Activated CD4-positive, alpha-beta memory T cell treated with anti-CD3 and anti-CD28 coated beads for 36 hours (primary cell): ENCODE data around the gene GRID2. TPM values are rescaled to one million over a fixed set of nuclear protein-coding genes. Genes with fewer than 3 reads are reported as not detected.
"Not testable (repeated sequence)": the region's sequence is repeated elsewhere in the genome, so short reads cannot be mapped to it uniquely, and the experiment has no call there.

ENCODE experiments used
- CTCF ChIA-PET: fragments of 350-600 bp; sonication (Branson Sonifier 250); formaldehyde crosslinking; loops from one replicate; lab custom pipeline; 2021; ENCODE audit warnings: antibody characterized with exemption, inconsistent platforms; lab: Charles Lee
- POLR2A ChIA-PET: fragments of 350-600 bp; sonication (Branson Sonifier 250); formaldehyde crosslinking; loops from one replicate; lab custom pipeline; 2021; ENCODE audit warnings: antibody characterized with exemption; lab: Charles Lee
- DNase-seq: peaks from one replicate; pipeline ENCODE4 v3.0.0-alpha.2; 2020
- H3K27ac Mint-ChIP-seq: one replicate; pipeline ENCODE4 v1.8.0; 2021; ENCODE audit warnings: mixed read lengths
- H3K27me3 Mint-ChIP-seq: one replicate; pipeline ENCODE4 v1.8.0; 2021; ENCODE audit warnings: mixed read lengths
- H3K36me3 Mint-ChIP-seq: one replicate; pipeline ENCODE4 v1.8.0; 2021; ENCODE audit warnings: mixed read lengths
- H3K4me1 Mint-ChIP-seq: one replicate; pipeline ENCODE4 v1.8.0; 2021; ENCODE audit warnings: low read depth, mixed read lengths
- H3K4me3 Mint-ChIP-seq: one replicate; pipeline ENCODE4 v1.8.0; 2021; ENCODE audit warnings: mild to moderate bottlenecking, mixed read lengths
- H3K9me3 Mint-ChIP-seq: one replicate; pipeline ENCODE4 v1.8.0; 2021; ENCODE audit warnings: mixed read lengths
- intact Hi-C: fragments of 100-400 bp; cut with micrococcal nuclease; formaldehyde crosslinking; loops from one replicate; pipeline ENCODE4 v1.15.1; 2023
- total RNA-seq, 2 experiments: library from RNA; stranded (reverse); gene quantifications; one replicate each; pipeline ENCODE4 v1.2.3, GENCODE V29; 2021

GRID2 gene
- total RNA-seq, 2 experiments from 2014 or later: not detected

DNA sequence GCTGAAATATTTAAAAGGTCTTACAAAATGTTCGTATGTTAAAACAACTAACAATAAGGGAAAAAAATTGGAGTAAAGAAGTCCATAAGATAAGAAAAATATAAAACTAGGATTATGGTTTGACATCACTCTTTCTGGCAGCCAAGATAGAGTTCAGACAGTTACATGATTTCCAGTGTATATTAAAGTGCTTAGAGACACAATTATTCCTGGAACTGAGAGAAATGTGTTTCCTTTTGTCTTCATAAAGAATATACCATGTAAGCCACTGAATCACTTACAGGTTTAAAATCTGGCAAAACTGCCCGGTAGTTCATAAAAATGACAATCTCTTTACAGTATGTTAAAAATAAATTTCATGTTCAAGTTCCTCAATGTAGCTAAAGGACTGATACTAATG, 986.1 kb downstream of the GRID2 start:
- no peak for DNase-seq
- POLR2A ChIA-PET: no interaction called here
- H3K9me3 Mint-ChIP-seq: peaks cover 4% of the 10 kb centered on the region
- no peak overlapping the region for H3K4me3 Mint-ChIP-seq
- intact Hi-C loops: no loop called here
- no peaks in the 10 kb centered on the region for H3K27me3 Mint-ChIP-seq
- no peak overlapping the region for H3K27ac Mint-ChIP-seq
- no peaks in the 10 kb centered on the region for H3K36me3 Mint-ChIP-seq
- CTCF ChIA-PET: no interaction called here
- H3K4me1 Mint-ChIP-seq: no peaks in the 10 kb centered on the region

DNA sequence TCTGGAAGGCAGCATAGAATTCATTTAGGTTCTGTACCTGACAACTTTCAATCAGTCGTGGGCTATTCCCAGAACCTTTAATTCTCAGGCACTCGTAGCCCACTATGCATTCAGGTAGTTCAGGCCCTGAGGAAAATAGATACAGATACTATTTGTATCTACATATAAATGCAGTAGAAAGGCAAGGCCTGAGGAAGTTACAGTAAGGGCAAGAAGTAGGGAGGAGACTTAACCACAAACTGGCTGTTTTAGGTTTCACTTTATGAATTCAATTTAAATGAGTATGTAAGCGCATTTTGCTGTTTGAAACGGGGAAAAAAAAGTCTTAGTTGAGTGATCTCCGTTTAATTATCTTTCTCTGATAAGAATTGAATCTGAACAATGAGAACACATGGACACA, 995.4 kb downstream of the GRID2 start:
- ChIA-PET POLR2A (no interaction called here), CTCF (no interaction called here)
- intact Hi-C loops: no loop called here
- Mint-ChIP-seq H3K27ac (no peak overlapping the region), H3K9me3 (peaks cover 6% of the 10 kb centered on the region), H3K36me3 (no peaks in the 10 kb centered on the region), H3K4me1 (no peaks in the 10 kb centered on the region), H3K27me3 (no peaks in the 10 kb centered on the region), H3K4me3 (no peak overlapping the region)
- DNase-seq: no peak

DNA sequence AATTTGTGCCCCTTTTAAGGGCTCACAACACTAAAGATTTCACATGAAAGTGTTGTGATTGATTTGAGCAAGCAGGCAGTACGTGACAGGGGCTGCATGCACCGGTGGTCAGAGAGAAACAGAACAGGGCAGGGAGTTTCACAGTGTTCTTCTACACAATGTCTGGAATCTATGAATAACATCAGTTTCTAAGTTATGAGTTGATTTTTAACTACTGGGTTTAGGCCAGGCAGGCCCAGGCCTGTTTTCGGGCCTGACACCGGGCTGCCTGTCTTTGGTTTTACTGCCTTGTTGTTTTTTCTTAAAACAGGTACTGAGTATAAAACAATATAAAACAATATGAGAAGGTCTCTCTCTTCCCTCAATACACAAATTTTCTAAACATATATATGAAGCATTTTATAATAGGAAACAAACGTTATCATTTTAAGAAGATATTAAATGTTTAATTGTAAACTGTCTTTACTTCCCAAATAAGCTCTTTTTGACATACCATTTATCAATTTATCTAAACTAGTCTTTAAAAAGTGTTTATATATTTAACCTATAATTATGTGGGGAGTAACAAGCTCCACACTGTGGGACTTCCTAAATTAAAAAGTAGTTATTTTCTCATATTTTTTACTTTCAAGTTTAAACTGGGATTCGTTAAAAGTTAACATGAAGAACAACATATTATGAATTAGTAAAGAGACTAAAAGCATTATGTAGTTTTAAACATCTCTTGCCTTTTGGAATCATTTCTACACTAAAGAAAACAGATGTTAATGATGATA, 997.2 kb downstream of the GRID2 start:
- H3K27ac Mint-ChIP-seq, H3K27me3 Mint-ChIP-seq, POLR2A ChIA-PET: not testable (repeated sequence)

DNA sequence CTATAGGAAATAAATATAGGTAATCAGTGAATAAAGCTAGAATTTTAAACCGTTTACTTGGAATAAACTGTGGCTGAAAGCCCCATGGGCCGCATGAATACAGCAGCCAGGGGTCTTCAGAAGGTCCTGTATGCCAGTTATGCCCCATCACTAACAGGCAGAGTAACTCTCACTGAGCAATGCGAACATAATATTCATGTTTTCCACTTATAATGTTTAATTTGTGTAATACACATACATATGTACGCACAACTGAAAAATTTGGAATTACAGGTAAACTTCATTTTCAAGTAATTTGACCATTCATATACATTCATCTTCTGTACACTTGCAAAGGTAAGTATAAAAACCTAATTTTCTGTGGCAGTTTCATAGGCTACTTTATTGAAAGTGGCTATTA, 998.5 kb downstream of the GRID2 start:
- CTCF ChIA-PET: no interaction called here
- Mint-ChIP-seq H3K27me3 (no peaks in the 10 kb centered on the region), H3K4me3 (no peak overlapping the region), H3K4me1 (no peaks in the 10 kb centered on the region), H3K36me3 (no peaks in the 10 kb centered on the region), H3K27ac (no peak overlapping the region), H3K9me3 (peaks cover 5% of the 10 kb centered on the region)
- no peak for DNase-seq
- POLR2A ChIA-PET: no interaction called here
- intact Hi-C loops: no loop called here

More for the DNA sequence above, 997.2 kb downstream of the GRID2 start:
- H3K4me1 Mint-ChIP-seq, H3K4me3 Mint-ChIP-seq, H3K36me3 Mint-ChIP-seq, intact Hi-C loops, CTCF ChIA-PET, DNase-seq, H3K9me3 Mint-ChIP-seq: not testable (repeated sequence)

DNA sequence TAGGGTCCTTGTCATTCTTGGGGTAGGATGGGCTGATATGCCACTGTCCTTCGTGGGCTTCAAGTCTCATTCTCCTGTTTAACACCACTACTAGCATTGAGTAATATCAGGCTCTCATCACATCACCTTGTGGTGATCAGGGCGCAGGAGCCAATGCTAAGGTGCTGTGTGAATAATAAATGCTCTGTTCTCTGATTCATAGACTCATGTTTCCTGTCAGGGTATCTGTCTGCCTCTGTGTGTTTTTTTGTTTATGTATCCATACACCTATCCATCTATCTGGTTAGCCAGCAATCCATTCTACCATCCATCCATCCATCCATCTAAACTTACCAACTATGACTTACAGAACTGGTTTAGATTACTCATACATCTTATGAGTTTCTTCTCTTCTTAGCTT, 999.7 kb downstream of the GRID2 start:
- Mint-ChIP-seq H3K27me3 (no peaks in the 10 kb centered on the region), H3K9me3 (peaks cover 6% of the 10 kb centered on the region), H3K4me1 (no peaks in the 10 kb centered on the region), H3K27ac (no peak overlapping the region), H3K36me3 (no peaks in the 10 kb centered on the region), H3K4me3 (no peak overlapping the region)
- DNase-seq: no peak
- intact Hi-C loops: no loop called here
- POLR2A ChIA-PET: no interaction called here
- CTCF ChIA-PET: no interaction called here

DNA sequence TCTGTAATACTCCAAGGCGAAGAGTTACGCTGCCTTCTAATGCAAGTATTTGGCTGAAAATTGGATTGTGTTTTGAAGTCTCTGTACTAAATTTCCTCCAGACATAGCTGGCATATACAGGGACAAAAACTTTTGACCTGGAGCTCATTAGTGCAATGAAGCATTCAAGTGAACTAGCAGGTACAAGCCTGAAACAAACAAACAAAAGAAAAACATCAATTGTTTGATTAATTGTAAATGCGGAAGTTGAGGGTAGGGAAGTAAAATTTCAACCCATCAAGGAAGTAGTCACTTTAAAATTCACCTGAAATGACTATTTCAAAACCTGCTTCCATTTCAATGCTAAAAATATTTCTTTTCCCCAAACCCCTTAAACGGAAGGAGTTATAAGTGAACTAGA, 1008.5 kb downstream of the GRID2 start:
- H3K36me3 Mint-ChIP-seq: no peaks in the 10 kb centered on the region
- H3K4me3 Mint-ChIP-seq: no peak overlapping the region
- ChIA-PET CTCF (no interaction called here), POLR2A (no interaction called here)
- intact Hi-C loops: no loop called here
- H3K27me3 Mint-ChIP-seq: no peaks in the 10 kb centered on the region
- peaks cover 4% of the 10 kb centered on the region for H3K9me3 Mint-ChIP-seq
- no peaks in the 10 kb centered on the region for H3K4me1 Mint-ChIP-seq
- no peak for DNase-seq
- H3K27ac Mint-ChIP-seq: no peak overlapping the region

DNA sequence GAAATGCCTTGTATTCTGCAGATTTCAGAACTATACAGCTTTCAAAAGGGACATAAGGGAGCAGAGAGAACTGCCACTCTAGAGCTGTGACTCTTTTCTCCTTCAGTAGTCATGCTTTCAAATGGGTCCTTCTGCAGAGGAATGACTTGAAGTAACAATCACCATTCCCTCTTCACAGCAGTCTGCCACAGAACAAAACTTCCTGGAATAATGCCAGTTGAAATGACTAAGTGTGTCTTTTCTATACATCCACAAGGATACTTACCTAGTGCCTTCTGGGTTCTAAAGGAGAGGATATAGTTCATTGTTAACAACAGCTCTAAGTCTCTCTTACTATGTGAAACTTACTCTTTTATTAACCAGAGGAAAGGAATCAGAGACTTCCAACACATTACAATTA, 1009.4 kb downstream of the GRID2 start:
- no peak for DNase-seq
- CTCF ChIA-PET: no interaction called here
- H3K36me3 Mint-ChIP-seq: no peaks in the 10 kb centered on the region
- no peak overlapping the region for H3K4me3 Mint-ChIP-seq
- peaks cover 2% of the 10 kb centered on the region for H3K9me3 Mint-ChIP-seq
- H3K27me3 Mint-ChIP-seq: no peaks in the 10 kb centered on the region
- intact Hi-C loops: no loop called here
- no peak overlapping the region for H3K27ac Mint-ChIP-seq
- POLR2A ChIA-PET: no interaction called here
- no peaks in the 10 kb centered on the region for H3K4me1 Mint-ChIP-seq

DNA sequence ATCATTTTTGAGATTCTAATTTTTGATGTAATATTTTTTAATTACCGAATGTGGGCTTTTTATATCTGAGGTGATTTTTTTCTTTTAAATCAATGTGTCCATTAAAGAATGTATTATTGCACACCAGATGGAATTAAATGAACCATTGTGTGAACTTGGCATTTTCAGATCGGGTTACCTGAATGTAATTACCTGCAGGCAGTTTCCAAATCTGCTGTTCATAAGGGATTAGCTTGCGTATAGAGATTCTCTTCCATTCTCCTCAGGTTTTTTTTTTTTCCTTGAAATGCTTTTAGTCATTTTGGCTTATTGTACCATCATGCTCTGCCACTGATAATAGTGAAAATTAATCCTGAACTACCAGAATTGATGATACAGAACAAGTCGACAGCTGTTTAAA, 1013.3 kb downstream of the GRID2 start:
- ChIA-PET POLR2A (no interaction called here), CTCF (no interaction called here)
- intact Hi-C loops: no loop called here
- Mint-ChIP-seq H3K4me3 (no peak overlapping the region), H3K27ac (no peak overlapping the region), H3K36me3 (no peaks in the 10 kb centered on the region), H3K9me3 (peaks cover 2% of the 10 kb centered on the region), H3K4me1 (no peaks in the 10 kb centered on the region), H3K27me3 (no peaks in the 10 kb centered on the region)
- no peak for DNase-seq

DNA sequence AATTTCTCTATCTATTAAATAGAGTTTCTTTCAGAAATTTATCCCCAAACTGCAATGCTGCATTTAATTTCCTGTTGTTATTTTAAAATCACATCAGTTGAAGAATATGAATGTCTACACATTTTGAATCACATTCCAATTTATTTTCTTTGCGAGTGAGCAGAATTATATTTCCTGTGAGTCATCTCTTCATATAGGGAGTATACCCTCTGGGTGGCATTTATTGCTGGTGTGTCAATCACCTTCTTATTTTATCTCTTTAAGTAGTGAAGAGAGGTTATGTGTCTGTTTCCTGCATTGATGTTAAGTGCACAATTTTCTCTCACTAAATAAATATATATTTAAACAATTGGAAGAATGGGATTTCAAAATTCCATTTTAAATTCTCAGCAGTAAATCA, 1013.8 kb downstream of the GRID2 start:
- ChIA-PET POLR2A (no interaction called here), CTCF (no interaction called here)
- Mint-ChIP-seq H3K4me1 (no peaks in the 10 kb centered on the region), H3K9me3 (peaks cover 3% of the 10 kb centered on the region), H3K36me3 (no peaks in the 10 kb centered on the region), H3K27ac (no peak overlapping the region), H3K4me3 (no peak overlapping the region), H3K27me3 (no peaks in the 10 kb centered on the region)
- intact Hi-C loops: no loop called here
- DNase-seq: no peak

DNA sequence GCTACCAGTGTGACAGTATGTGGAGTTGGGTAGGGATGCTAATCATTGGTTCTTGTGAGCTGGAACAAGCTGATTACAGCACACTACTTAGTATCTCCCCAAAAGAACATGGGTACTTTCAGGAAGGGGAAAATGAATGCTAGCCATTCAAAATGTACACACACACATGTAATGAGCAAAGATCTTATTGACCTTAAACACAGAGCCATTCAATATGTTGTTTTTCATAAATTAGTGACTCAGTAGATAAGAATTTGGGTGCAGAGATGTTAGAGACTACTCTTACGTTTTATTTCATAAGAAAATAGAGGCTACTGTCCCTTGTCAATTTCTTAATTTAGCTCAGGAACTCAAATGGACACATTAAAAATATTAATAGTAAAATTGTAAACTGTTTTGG, 1015.3 kb downstream of the GRID2 start:
- DNase-seq: no peak
- Mint-ChIP-seq H3K36me3 (no peaks in the 10 kb centered on the region), H3K9me3 (peaks cover 8% of the 10 kb centered on the region), H3K27ac (no peak overlapping the region), H3K4me3 (no peak overlapping the region), H3K4me1 (no peaks in the 10 kb centered on the region), H3K27me3 (no peaks in the 10 kb centered on the region)
- POLR2A ChIA-PET: no interaction called here
- intact Hi-C loops: no loop called here
- CTCF ChIA-PET: no interaction called here

DNA sequence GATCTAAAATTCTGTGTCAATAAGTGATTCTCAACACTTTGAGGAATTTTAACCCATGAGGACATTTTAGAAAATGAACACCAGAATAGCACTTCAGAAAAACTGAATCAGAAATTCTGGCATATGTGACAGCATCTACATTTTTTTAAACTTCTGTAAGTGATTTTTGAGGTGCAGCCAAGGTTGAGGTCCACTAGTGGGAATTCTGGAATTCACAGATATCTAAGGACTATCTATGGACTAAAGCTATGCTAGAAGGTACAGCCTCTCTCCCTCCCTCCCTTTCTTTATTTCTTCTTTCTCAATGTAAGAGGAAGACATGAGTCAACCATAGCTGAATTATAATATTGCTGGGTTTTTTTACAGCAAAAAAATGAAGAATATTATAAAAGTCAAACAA, 1016.6 kb downstream of the GRID2 start:
- intact Hi-C loops: no loop called here
- no peaks in the 10 kb centered on the region for H3K4me1 Mint-ChIP-seq
- DNase-seq: no peak
- peaks cover 7% of the 10 kb centered on the region for H3K9me3 Mint-ChIP-seq
- no peaks in the 10 kb centered on the region for H3K27me3 Mint-ChIP-seq
- H3K4me3 Mint-ChIP-seq: no peak overlapping the region
- no peaks in the 10 kb centered on the region for H3K36me3 Mint-ChIP-seq
- ChIA-PET CTCF (no interaction called here), POLR2A (no interaction called here)
- H3K27ac Mint-ChIP-seq: no peak overlapping the region

DNA sequence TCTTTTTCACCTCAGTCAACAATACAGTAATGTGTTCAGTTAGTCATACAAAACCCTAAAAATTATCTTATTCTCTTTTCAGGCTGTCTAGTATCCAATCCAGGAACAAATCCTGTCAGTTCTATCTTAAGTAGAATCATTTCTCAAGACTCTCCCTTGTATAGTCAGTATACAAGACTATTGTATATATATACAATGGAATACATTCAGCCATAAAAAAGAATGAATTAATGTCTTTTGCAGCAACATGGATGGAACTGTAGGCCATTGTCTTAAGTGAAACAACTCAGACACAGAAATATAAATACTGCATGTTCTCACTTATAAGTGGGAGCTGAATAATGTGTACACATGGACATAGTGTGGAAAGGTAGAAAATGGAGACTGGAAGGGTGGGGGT, 1023.6 kb downstream of the GRID2 start:
- Mint-ChIP-seq H3K9me3 (peaks cover 12% of the 10 kb centered on the region), H3K36me3 (no peaks in the 10 kb centered on the region), H3K27ac (no peak overlapping the region), H3K4me1 (no peaks in the 10 kb centered on the region), H3K4me3 (no peak overlapping the region), H3K27me3 (no peaks in the 10 kb centered on the region)
- intact Hi-C loops: no loop called here
- ChIA-PET CTCF (no interaction called here), POLR2A (no interaction called here)
- no peak for DNase-seq

DNA sequence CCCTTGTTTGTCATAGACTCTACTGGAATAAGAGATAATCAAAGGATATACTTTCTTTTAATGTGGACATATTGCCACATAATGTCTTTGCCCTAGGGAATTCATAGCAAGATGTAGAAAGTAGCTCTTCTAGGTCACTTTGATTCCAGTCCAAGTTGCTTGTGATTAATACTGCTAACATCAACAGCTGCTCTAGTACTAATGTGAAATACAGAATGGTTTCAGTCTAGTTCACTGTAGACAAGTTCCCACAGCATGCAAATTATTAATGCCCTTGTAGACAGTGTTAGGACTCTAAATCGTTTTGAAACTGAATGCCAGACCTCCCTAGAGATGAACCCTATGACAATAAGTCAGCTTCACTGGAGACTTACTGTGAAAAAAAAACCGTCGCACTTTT, 1030.2 kb downstream of the GRID2 start:
- no peak for DNase-seq
- CTCF ChIA-PET: no interaction called here
- Mint-ChIP-seq H3K36me3 (no peaks in the 10 kb centered on the region), H3K9me3 (no peaks in the 10 kb centered on the region), H3K4me3 (no peak overlapping the region), H3K27me3 (no peaks in the 10 kb centered on the region), H3K27ac (no peak overlapping the region), H3K4me1 (no peaks in the 10 kb centered on the region)
- intact Hi-C loops: no loop called here
- POLR2A ChIA-PET: no interaction called here
